Right renal pelvis (tissue), 4 donors: ENCODE data around the gene ZNF217. TPM values are rescaled to one million over a fixed set of nuclear protein-coding genes. Genes with fewer than 3 reads are reported as not detected.
"Not testable (repeated sequence)": the region's sequence is repeated elsewhere in the genome, so short reads cannot be mapped to it uniquely, and the experiment has no call there.

Experiments used
- DNase-seq, 4 donors: peaks; one replicate each; pipeline ENCODE4 v3.0.0-alpha.2; 2013; ENCODE audit warnings: low read depth in 4 of 4, low spot score in 3 of 4, missing footprints in 1 of 4
- polyA plus RNA-seq, 4 donors: library from polyadenylated mRNA; unstranded; fragments of 120-200 nt; gene quantifications; one replicate each; pipeline ENCODE4 v1.2.1, GENCODE V29; 2013; ENCODE audit not compliant: insufficient read length in 4 of 4

The ZNF217 gene
- polyA plus RNA-seq, 4 donors, result 27.6 to 38.3 (median 35.6) TPM

DNA sequence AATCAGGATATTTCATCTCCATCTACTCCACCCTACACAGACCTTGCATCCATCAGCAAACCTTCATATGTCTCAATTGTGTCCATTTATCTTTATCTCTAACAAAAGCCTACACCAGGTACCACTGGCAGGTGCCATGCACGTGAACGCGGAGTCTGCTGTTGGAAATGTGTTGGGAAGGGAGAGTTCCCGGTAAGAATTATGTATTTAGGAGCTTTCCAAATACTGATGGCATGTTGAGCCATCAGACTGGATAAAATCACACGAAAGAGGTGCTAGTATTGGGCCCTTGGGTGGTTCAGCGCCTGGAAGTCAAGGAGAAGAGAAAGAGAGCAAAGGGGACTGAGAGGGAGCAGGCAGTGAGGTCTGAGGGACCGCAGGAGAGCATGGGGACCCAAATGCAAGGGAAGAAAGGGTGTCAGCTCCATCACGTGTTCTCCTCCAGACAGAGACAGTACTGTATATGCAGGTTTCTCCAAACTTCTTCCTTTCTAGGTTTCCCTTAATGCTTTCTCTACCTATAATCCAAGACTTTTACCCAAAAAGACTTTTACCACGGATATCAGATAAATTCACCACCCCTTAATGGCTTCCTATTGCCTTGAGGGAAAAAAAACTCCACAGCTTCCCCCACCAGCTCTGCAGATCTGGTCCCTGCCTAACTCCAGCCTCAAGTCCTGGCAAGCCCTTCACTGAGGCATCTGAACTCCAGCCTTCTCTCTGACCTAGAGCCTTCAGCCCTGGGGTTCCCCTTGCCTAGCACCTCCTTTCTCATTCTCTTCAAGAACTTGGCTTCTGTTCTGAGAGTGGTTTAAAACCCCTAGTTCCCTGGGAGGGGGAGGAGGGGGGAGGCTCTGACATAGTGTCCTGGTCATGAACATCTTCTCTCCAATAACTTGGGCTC, 4.8 kb upstream of the ZNF217 start:
- no peak for DNase-seq

DNA sequence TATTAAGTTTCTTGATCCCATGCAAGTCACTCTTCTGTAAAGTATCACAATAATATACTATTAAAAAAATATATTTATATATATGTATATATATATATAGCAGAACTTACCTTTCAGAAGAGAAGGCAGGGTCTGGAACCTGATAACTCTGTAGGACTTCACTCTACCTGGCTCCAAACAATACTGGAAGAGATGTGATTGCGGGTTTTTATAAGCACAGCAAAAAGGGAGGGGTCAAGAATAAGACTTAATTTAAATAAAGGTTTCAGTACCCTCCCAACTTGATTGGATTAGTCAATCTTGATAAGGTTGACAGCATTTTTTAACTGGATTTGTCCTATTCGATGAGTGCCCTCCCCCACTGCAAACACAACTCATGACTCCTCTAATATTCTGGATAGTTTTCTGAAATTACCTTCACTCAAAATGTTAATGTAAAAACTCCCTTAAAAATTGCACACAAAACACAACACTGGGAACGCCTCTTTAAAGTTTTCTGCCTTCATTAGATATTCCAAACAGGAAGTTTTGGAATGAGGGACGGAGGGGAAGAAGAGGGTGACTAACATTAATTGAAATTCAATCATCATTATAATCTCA, 4.0 kb upstream of the ZNF217 start:
- DNase-seq, result no peak

DNA sequence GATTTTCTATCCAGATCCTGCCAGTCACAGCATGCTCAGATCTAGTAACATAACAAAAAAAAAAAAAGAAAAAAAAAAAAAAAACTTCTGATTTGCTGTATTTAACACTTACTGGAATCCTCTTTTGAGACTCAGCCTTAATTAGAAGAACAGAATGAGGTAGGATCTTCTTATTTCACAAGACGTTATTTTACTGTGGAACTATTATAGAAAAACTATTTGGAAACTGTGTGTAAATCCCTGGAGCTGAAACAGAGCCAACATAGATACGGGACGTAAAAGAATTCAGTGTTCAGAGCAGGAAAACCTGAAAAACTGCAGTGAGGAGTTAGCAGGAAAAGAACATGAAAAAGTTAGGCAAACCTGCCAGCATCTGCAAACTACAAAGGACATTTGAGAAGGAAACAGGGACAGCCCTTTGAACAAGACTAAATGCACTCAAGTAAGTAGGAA, 3.4 kb upstream of the ZNF217 start:
- no peak for DNase-seq

DNA sequence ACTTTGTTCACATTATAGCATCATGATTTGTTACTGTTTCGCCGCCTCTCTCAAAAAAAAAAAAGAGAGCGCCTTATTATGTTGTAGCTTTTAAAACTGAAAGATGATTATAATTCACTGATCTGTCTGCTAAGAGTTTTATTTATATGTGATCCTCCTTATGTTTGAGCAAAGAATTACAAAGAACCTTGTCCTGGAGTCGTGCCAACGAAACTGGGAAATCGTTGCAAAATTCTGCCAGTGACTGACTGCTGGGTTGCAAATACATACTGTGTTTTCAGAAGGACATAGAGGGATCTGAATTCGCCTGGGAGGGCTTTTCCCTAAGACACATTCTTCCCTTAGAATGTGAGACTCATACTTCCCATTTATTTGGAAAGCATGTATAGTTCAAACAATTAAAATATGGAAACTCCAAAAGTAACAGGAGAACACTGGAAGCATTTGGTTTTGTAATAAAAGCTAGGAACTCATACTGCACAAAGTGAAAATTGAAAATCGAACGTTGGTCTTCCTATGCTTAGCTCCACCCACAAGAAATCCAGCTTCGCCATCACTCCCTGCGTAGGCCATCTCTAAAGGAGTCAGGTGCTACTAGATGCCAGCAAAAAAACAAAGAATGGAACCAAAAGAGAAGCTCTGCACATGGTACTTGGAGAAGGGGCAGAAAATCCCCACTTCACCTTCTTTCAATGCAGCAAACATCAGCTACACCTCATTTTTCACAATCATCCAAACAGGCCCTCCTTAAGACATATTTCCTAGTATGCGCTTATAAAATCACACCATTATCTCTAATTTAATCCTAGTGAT, 2.8 kb upstream of the ZNF217 start:
- DNase-seq, result not testable (repeated sequence)

GRCh38 chr20:53595742-53596141, 2.1 kb upstream of the ZNF217 start:
- not testable (repeated sequence) for DNase-seq

DNA sequence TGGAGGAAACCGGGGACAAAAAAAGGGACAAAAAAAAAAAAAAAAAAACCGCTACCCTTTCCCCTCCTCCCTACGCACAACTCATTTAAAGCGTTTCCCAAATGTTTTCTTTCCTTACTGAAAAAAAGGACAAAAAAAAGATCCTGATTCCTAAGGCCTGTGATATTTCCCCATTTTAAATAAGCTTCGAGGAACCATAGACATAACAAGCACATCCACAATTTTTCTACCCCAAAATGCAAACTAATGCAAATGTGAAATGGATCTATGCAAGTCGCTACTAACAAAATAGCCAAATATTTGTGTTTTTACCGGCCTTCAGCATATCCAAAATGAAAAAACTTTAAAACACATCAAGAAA, 1.4 kb upstream of the ZNF217 start:
- DNase-seq, result no peak

DNA sequence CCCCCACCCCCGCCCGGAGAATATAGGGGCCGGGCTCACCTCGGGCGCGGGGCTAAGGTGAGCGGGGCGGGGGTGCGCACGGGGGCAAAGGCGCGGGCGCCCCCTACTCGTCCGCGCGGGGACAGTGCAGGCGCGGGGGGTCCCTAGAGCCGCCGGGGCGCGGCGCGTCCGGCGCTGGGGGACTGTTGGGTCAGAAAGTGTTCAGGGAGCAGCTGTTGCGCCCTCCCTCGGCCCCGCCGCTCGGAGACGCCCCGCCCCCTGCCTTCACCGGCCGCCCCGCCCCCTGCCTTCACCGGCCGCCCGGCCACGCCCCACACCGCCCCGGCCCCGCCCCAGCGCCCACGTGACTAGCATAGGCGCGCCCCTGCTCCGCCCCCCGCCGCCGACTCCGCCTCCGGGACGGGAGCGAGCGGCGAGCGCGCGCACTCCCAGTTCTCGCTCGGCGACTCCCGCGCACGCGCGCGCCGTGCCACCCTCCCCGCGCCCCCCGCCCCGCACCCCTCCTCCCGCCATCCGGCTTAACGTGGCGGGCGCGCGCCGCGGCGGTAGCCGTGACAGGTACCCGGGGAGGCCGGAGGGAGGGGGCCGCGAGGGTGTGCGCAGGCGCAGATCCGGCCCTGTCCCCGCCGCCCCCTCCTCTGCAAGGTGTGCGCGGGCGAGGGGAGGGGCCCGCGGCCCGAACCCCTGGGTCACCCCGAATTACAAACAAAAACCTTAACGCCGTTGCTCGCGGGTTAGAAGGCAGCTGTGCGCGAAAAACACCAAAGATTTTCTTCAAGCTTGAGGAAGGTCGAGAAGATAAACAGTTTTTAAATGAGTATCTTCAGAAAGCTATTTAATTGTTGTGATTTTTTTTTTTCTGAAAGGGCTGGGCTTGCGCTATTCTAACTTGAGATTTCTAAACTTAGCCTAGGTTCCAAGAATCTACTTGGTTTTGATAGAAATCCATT, 704 bp upstream of the ZNF217 start:
- DNase-seq, result peak; percentile 76 to 88 (median 83)

- no peak for DNase-seq
These were observed 610 bp downstream of the ZNF217 start for GRCh38 chr20:53592992-53593465.

- DNase-seq, result not testable (repeated sequence)
These were observed 1.1 kb downstream of the ZNF217 start for GRCh38 chr20:53592454-53592991.

DNA sequence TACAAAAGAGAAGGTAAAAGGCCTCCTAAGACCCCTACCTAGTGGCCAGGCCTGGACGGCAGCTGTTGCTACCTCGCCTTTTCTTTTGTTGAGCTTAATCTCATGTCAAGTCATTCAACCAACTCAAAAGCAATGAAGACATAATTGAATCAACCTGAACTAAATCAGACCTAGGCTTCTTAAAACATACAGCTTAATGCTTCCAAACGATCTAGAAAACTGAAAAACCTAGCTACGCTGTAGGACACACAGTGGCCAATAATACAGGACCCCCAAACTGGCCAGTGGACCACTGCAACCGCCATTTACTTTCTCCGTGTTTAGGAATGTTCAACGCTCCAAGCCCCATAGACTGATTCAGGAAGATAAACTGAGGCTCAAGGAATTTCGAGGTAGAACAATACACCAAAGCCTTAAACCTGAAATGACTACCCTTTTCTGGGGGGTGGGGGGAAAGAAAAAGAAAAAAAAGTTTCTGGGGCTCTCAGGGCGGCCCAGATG, 1.6 kb downstream of the ZNF217 start:
- not testable (repeated sequence) for DNase-seq

GRCh38 chr20:53591206-53591741, 2.4 kb downstream of the ZNF217 start:
- not testable (repeated sequence) for DNase-seq

- DNase-seq, result not testable (repeated sequence)
These were observed 3.0 kb downstream of the ZNF217 start for GRCh38 chr20:53590608-53591007.

DNA sequence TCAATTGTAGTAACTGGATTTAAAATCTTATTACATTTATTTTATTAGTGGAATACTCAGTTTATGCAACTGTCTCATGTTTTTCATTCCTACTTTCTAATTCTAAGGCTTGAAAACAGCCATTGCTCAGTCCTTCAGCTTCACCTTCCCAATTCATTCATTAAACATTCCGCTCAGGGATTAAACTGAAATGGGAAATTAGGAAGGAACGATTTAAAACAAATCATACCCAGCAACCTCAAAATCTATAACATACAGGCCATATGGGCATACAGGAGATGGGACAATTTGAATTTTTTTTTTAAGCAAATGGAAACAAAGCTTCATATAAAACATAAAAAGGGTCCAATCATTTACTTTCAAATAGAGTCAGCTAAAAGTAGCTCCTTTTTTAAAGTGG, 3.5 kb downstream of the ZNF217 start:
- not testable (repeated sequence) for DNase-seq

- not testable (repeated sequence) for DNase-seq
These were observed 4.1 kb downstream of the ZNF217 start for GRCh38 chr20:53589321-53590065.

DNA sequence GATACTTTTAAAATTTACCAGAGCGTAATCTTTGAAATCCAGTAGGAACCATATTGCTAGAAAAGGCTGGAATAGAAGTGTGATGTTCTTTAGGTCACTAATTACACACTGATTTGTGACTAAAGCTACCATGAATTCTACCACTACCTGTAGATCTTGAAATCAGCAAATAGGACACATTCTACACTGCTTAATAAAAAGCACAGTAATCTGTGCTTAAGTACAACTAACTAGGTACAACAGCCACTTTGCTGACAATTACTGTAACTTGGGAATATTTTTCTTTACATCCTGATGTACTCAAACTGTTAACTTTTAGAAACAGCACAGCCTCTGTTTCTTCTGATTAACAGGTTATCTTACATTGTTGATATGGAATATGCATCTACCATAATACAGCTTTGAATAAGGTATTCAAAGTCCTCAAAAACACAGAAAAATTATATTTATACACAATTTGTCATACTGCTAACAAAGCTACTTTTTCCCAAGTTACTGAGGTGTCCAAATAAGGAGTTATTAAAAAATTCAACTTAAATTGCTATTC, 6.4 kb downstream of the ZNF217 start:
- not testable (repeated sequence) for DNase-seq

- no peak for DNase-seq
These were observed 7.0 kb downstream of the ZNF217 start for GRCh38 chr20:53586640-53587039.

DNA sequence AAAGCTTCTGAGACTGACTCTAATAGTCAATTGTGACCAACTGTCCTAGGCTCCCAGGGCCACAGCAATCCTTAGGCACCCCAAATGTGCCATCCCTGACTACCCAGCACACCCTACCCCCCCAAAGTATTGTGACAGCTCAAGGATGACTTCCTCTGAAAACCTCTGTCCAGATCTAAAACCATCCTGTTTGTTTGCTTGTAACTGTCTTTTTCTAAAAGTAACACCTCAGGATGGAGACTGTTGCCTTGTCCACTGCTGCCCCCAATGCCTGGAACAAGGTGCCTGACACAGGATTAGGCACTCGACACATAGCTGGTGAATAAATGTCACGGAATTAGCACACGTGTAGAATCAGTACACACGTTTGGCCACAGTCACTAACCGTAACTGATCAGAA, 7.7 kb downstream of the ZNF217 start:
- not testable (repeated sequence) for DNase-seq

- DNase-seq, result not testable (repeated sequence)
These were observed 8.6 kb downstream of the ZNF217 start for GRCh38 chr20:53585004-53585569.
